ENCODE measurements around the gene NPFFR1. TPM values are rescaled to one million over a fixed set of nuclear protein-coding genes. Genes with fewer than 3 reads are reported as not detected.

Gene NPFFR1
- total and polyA plus RNA-seq, 10 of the 15 experiments (the other 5 are each of a cell fraction or from before 2014, with no cell fraction given) = 0.03 TPM; not detected in 9

DNA sequence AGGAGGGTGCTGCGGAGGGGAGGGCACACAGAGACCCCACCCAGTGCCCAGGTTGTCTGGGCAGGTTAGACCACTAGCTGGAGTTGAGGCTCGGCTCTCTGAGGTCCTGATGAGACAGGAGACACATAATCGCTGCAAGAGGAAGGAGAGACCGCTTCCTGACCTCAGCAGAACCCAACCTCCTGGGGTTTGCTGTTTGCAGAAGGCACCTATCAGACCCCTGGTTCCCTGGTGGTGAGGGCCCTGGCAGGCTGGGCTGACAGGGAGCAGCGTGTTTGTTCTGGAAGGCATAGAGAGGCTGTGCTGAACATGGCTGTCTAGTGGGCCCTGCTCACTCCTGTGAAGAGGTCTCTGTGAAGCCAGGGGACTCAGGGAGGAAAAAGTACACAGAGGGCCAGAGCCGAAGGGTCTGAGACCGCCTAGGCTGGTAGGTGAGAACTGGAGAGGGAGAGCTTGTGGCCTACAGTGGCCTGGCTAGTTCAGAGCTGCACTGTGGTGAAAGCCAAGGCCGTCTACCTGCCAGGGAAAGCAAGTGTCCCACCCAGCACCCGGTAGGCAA lies 39.4 kb upstream of the NPFFR1 start:
- H3K4me2 ChIP-seq (ENCODE audit: control insufficient read depth, insufficient read depth) = no peak overlapping the region

DNA sequence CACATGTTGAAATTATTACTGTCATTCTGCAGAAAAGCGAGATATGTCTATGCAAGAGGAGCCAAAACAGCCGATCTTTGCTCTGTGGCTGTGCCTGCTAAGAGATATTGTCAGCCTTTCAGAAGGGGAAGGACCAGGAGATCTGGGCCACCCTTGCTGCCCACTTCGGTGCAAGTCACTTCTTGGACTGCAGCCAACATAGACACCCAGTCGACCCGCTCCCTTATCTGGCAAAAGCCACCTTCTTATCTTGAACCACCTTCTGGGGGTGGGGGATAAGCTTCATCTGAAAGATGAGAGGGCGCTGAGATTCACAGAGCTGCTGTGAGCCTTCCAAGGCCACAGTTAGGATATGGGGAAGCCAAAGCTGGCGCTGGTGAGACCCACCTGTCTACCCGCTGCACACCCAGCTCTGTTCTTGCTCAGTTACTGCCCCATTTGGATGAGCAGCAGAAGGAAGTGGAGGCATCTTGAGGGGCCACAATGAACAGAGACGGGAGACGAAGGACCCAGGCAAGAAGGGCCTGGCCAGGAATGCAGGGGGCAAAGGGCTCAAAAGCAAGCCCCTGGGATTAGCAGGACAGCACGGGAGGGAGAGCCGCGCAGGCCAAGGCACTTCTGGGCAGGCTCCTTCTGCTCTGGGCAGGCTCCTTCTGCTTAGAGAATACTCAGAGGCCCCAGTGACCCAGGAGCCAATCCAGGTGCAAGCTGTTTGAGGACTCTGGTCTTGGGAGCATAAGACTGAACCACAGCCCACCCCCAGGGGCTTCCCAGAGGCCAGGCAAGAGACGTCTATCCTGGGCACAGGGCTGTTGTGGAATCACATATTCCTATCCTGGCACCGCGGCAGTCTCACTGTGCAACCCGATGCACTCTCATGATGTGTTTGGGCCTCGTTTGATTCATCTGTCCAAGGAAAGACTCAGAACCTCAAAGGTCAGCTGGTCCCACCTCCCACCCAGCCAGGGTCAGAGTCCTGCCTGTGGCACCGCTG lies 38.4 kb upstream of the NPFFR1 start:
- no peak overlapping the region for H3K4me2 ChIP-seq (ENCODE audit: control insufficient read depth, insufficient read depth)
- no peak overlapping the region for H2AFZ ChIP-seq (ENCODE audit: control insufficient read depth, low read depth, low read length)
- H3K4me3 ChIP-seq = no peak overlapping the region
- TF ChIP-seq, protein P1, sequence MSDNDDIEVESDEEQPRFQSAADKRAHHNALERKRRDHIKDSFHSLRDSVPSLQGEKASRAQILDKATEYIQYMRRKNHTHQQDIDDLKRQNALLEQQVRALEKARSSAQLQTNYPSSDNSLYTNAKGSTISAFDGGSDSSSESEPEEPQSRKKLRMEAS (IDR thresholded peaks at IDR 0.05; ENCODE audit: low read depth, low read length) = no peak
- TF ChIP-seq EP300 (IDR thresholded peaks at IDR 0.05; ENCODE audit: borderline replicate concordance in 1 of 2, control insufficient read depth in 1 of 2, low read depth in 2 of 2, low read length in 2 of 2) = no peak
- TF ChIP-seq NFYB (IDR thresholded peaks at IDR 0.05; ENCODE audit: insufficient read depth, low read depth, low read length) = no peak
- TF ChIP-seq, protein P2, sequence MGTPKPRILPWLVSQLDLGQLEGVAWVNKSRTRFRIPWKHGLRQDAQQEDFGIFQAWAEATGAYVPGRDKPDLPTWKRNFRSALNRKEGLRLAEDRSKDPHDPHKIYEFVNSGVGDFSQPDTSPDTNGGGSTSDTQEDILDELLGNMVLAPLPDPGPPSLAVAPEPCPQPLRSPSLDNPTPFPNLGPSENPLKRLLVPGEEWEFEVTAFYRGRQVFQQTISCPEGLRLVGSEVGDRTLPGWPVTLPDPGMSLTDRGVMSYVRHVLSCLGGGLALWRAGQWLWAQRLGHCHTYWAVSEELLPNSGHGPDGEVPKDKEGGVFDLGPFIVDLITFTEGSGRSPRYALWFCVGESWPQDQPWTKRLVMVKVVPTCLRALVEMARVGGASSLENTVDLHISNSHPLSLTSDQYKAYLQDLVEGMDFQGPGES (IDR thresholded peaks at IDR 0.05) = no peak
- TF ChIP-seq SUPT20H (IDR thresholded peaks at IDR 0.05; ENCODE audit: borderline replicate concordance, control insufficient read depth, low read depth, low read length) = no peak
- H3K79me2 ChIP-seq (ENCODE audit: control insufficient read depth, insufficient read depth, low read length) = no peaks in the 10 kb centered on the region
- peaks cover 23% of the 10 kb centered on the region for H3K4me1 ChIP-seq (ENCODE audit: control insufficient read depth, insufficient read depth, low read length)
- H3K9ac ChIP-seq (ENCODE audit: control insufficient read depth, insufficient read depth, low read length) = no peak overlapping the region
- POLR2A ChIA-PET = interaction anchor here (1.0 to 1.1 kb wide), 2 partner anchors 11 to 97 kb away, joined by 3 read pairs; no protein-coding TSS in a partner anchor
- WGBS (ENCODE audit: insufficient coverage, insufficient replicate concordance, low lambda C conversion rate, missing lambda C conversion rate) = 87% methylated on average over 19 of the region's 19 CpGs
- H4K20me1 ChIP-seq (ENCODE audit: control insufficient read depth, insufficient read depth) = no peaks in the 10 kb centered on the region
- peaks cover 0 to 12% of the 10 kb centered on the region in 2 experiments; a peak in 3 of 4 replicates for H3K36me3 ChIP-seq (ENCODE audit: control insufficient read depth in 2 of 2, insufficient read depth in 2 of 2, low read length in 1 of 2)
- FAIRE-seq (no peak), ATAC-seq (no peak), DNase-seq (ENCODE audit: low read depth, low spot score) (no peak)
- CTCF ChIA-PET = interaction anchor here (1.5 to 2.7 kb wide), 2 partner anchors 49 to 52 kb away, joined by 3 to 9 read pairs; no protein-coding TSS in a partner anchor
- SMC1A ChIA-PET (ENCODE audit: uncharacterized antibody, unreplicated experiment) = interaction anchor here (1.0 kb wide), 1 partner anchor 29 kb away, joined by 4 read pairs; no protein-coding TSS in a partner anchor
- H3K27ac ChIP-seq (ENCODE audit: control insufficient read depth, insufficient read depth) = no peak overlapping the region
- H3K9me3 ChIP-seq (replicated peaks; ENCODE audit: control insufficient read depth, insufficient read depth, low read length) = no peaks in the 10 kb centered on the region
- intact Hi-C loops (cut with micrococcal nuclease; ENCODE audit: unreplicated experiment) = no loop called here
- RAD21 ChIA-PET (ENCODE audit: unreplicated experiment) = no interaction called here
- in situ Hi-C loops (cut with MboI) = no loop called here
- no TSS peak for BruUV-seq (replicated peaks)
- H3K27me3 ChIP-seq (replicated peaks in 1 of 2; ENCODE audit: control insufficient read depth in 2 of 2, insufficient read depth in 2 of 2, low read length in 1 of 2) = no peaks in the 10 kb centered on the region

More for the DNA sequence above, 39.4 kb upstream of the NPFFR1 start:
- WGBS (ENCODE audit: insufficient coverage, insufficient replicate concordance, low lambda C conversion rate, missing lambda C conversion rate) = 90% methylated on average over 9 of the region's 9 CpGs
- TF ChIP-seq MXI1 (IDR thresholded peaks at IDR 0.05; ENCODE audit: low read depth, low read length) (no peak), SRF (IDR thresholded peaks at IDR 0.05; ENCODE audit: low read depth in 2 of 2, low read length in 2 of 2) (0 out of 4 replicates have a peak, but pooled peaks of 1 of the 2 experiments have one; percentile 3)
- Histone ChIP-seq H3K9ac (ENCODE audit: control insufficient read depth, insufficient read depth, low read length) (no peak overlapping the region), H3K36me3 (ENCODE audit: control insufficient read depth in 2 of 2, insufficient read depth in 2 of 2, low read length in 1 of 2) (peaks cover 0 to 12% of the 10 kb centered on the region in 2 experiments; a peak in 3 of 4 replicates), H3K27me3 (replicated peaks in 1 of 2; ENCODE audit: control insufficient read depth in 2 of 2, insufficient read depth in 2 of 2, low read length in 1 of 2) (no peaks in the 10 kb centered on the region), H3K4me1 (ENCODE audit: control insufficient read depth, insufficient read depth, low read length) (peaks cover 23% of the 10 kb centered on the region), H3K4me3 (no peak overlapping the region), H3K79me2 (ENCODE audit: control insufficient read depth, insufficient read depth, low read length) (no peaks in the 10 kb centered on the region), H3K9me3 (replicated peaks; ENCODE audit: control insufficient read depth, insufficient read depth, low read length) (no peaks in the 10 kb centered on the region), H2AFZ (ENCODE audit: control insufficient read depth, low read depth, low read length) (peak overlapping the region; percentile 29), H3K27ac (ENCODE audit: control insufficient read depth, insufficient read depth) (no peak overlapping the region), H4K20me1 (ENCODE audit: control insufficient read depth, insufficient read depth) (no peaks in the 10 kb centered on the region)
- BruUV-seq (replicated peaks) = no TSS peak
- ChIA-PET CTCF (no interaction called here), RAD21 (ENCODE audit: unreplicated experiment) (interaction anchor here (2.9 kb wide), 1 partner anchor 102 kb away, joined by 17 read pairs; no protein-coding TSS in a partner anchor), POLR2A (no interaction called here), SMC1A (ENCODE audit: uncharacterized antibody, unreplicated experiment) (interaction anchor here (1.0 to 2.5 kb wide), 3 partner anchors 22 to 41 kb away, joined by 3 to 7 read pairs (median 4); no protein-coding TSS in a partner anchor)
- in situ Hi-C loops (cut with MboI) = no loop called here
- FAIRE-seq (no peak), DNase-seq (ENCODE audit: low read depth, low spot score) (no peak), ATAC-seq (no peak)
- intact Hi-C loops (cut with micrococcal nuclease; ENCODE audit: unreplicated experiment) = no loop called here
